ENCODE results near the gene LIAS.

DNA sequence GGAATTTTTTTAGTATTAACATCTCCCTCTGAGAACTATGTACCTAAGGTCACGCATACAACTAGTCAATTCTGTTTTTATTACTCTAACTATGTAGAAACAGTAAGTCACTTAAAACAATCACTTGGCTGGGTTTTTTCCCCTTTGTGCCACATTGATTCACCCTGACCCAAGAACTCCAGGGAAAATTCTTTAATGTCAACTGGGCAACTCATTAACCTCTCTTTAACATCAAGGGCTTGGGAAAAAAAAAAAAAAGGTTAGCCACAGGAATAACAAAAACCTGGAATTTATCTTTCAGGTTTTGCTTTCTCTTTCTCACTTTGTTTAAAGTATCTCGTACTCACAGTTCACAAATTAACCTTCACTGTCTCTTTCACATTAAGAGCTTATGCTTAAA is 8.2 kb upstream of the LIAS start:
- TF ChIP-seq, protein P1, sequence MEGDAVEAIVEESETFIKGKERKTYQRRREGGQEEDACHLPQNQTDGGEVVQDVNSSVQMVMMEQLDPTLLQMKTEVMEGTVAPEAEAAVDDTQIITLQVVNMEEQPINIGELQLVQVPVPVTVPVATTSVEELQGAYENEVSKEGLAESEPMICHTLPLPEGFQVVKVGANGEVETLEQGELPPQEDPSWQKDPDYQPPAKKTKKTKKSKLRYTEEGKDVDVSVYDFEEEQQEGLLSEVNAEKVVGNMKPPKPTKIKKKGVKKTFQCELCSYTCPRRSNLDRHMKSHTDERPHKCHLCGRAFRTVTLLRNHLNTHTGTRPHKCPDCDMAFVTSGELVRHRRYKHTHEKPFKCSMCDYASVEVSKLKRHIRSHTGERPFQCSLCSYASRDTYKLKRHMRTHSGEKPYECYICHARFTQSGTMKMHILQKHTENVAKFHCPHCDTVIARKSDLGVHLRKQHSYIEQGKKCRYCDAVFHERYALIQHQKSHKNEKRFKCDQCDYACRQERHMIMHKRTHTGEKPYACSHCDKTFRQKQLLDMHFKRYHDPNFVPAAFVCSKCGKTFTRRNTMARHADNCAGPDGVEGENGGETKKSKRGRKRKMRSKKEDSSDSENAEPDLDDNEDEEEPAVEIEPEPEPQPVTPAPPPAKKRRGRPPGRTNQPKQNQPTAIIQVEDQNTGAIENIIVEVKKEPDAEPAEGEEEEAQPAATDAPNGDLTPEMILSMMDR (IDR thresholded peaks at IDR 0.05), result no peak
- TF ChIP-seq EZH2 (IDR thresholded peaks at IDR 0.05; ENCODE audit: borderline replicate concordance, insufficient read depth, low read depth, low read length, poor library complexity, severe bottlenecking), result no peak
